Measurements from ENCODE around the gene BRPF1. TPM values are rescaled to one million over a fixed set of nuclear protein-coding genes. Genes with fewer than 3 reads are reported as not detected.

BRPF1 gene
- total and polyA plus RNA-seq, 4 donors, result 2.0 to 11.2 (median 6.5) TPM

GRCh38 chr3:9762871-9763270 lies 31.3 kb downstream of the BRPF1 start:
- Histone ChIP-seq H3K27me3 (ENCODE audit: control insufficient read depth in 4 of 4, insufficient read depth in 4 of 4, low read length in 3 of 4) (no peaks in the 10 kb centered on the region), H3K9ac (ENCODE audit: low read depth in 1 of 2, low read length in 2 of 2) (no peak overlapping the region), H3K9me3 (ENCODE audit: control insufficient read depth in 4 of 4, low read length in 3 of 4) (no peaks in the 10 kb centered on the region), H3K36me3 (ENCODE audit: control insufficient read depth in 4 of 4, insufficient read depth in 3 of 4, low read depth in 1 of 4, low read length in 3 of 4) (peaks cover 7 to 42% (median 30%) of the 10 kb centered on the region in 4 donors), H3K4me3 (ENCODE audit: low read depth in 1 of 3, low read length in 3 of 3) (no peak overlapping the region), H3K4me1 (ENCODE audit: control insufficient read depth in 4 of 4, insufficient read depth in 4 of 4, low read length in 3 of 4) (no peaks in the 10 kb centered on the region), H3K27ac (ENCODE audit: low read depth in 1 of 2, low read length in 2 of 2) (no peak overlapping the region)
- WGBS, result 95% methylated on average over 8 of the region's 8 CpGs
- no peak for DNase-seq (ENCODE audit: low spot score)
- TF ChIP-seq GABPA (IDR thresholded peaks at IDR 0.05 in 1 of 2, conservative IDR thresholded peaks at IDR 0.05 in 1 of 2) (no peak), HNF4G (IDR thresholded peaks at IDR 0.05) (no peak), FOXA2 (IDR thresholded peaks at IDR 0.05) (no peak), REST (IDR thresholded peaks at IDR 0.05) (no peak), NR2F2 (IDR thresholded peaks at IDR 0.05) (no peak), ATF3 (IDR thresholded peaks at IDR 0.05) (no peak), HNF4A (conservative IDR thresholded peaks at IDR 0.05) (no peak), JUND (IDR thresholded peaks at IDR 0.05) (no peak)

GRCh38 chr3:9765865-9766264 lies 34.3 kb downstream of the BRPF1 start:
- H3K27ac ChIP-seq (ENCODE audit: low read depth in 1 of 2, low read length in 2 of 2), result no peak overlapping the region
- H3K9me3 ChIP-seq (ENCODE audit: control insufficient read depth in 4 of 4, low read length in 3 of 4), result no peaks in the 10 kb centered on the region
- no peak overlapping the region for H3K9ac ChIP-seq (ENCODE audit: low read depth in 1 of 2, low read length in 2 of 2)
- TF ChIP-seq EGR1 (IDR thresholded peaks at IDR 0.05; ENCODE audit: low read depth in 2 of 2) (no peak), MAX (IDR thresholded peaks at IDR 0.05) (no peak), REST (IDR thresholded peaks at IDR 0.05) (no peak), RAD21 (IDR thresholded peaks at IDR 0.05) (no peak), YY1 (IDR thresholded peaks at IDR 0.05) (no peak)
- H3K4me3 ChIP-seq (ENCODE audit: low read depth in 1 of 3, low read length in 3 of 3), result no peak overlapping the region
- H3K36me3 ChIP-seq (ENCODE audit: control insufficient read depth in 4 of 4, insufficient read depth in 3 of 4, low read depth in 1 of 4, low read length in 3 of 4), result peaks cover 0 to 20% (median 16%) of the 10 kb centered on the region in 4 donors
- 99% methylated on average over 4 of the region's 4 CpGs for WGBS
- no peaks in the 10 kb centered on the region for H3K27me3 ChIP-seq (ENCODE audit: control insufficient read depth in 4 of 4, insufficient read depth in 4 of 4, low read length in 3 of 4)
- peaks cover 6 to 25% (median 14%) of the 10 kb centered on the region in 4 donors for H3K4me1 ChIP-seq (ENCODE audit: control insufficient read depth in 4 of 4, insufficient read depth in 4 of 4, low read length in 3 of 4)
- no peak for DNase-seq (ENCODE audit: low spot score)
